GM21447 (cell line): Measurements from ENCODE around the gene NEBL.
"Not testable (repeated sequence)": the region's sequence is repeated elsewhere in the genome, so short reads cannot be mapped to it uniquely, and the experiment has no call there.

ENCODE experiments used
- ATAC-seq: cut with Tn5 transposase; IDR thresholded peaks from one replicate; pipeline ENCODE4 v1.9.1; 2021; ENCODE audit not compliant: unreplicated experiment

Gene NEBL, protein sequence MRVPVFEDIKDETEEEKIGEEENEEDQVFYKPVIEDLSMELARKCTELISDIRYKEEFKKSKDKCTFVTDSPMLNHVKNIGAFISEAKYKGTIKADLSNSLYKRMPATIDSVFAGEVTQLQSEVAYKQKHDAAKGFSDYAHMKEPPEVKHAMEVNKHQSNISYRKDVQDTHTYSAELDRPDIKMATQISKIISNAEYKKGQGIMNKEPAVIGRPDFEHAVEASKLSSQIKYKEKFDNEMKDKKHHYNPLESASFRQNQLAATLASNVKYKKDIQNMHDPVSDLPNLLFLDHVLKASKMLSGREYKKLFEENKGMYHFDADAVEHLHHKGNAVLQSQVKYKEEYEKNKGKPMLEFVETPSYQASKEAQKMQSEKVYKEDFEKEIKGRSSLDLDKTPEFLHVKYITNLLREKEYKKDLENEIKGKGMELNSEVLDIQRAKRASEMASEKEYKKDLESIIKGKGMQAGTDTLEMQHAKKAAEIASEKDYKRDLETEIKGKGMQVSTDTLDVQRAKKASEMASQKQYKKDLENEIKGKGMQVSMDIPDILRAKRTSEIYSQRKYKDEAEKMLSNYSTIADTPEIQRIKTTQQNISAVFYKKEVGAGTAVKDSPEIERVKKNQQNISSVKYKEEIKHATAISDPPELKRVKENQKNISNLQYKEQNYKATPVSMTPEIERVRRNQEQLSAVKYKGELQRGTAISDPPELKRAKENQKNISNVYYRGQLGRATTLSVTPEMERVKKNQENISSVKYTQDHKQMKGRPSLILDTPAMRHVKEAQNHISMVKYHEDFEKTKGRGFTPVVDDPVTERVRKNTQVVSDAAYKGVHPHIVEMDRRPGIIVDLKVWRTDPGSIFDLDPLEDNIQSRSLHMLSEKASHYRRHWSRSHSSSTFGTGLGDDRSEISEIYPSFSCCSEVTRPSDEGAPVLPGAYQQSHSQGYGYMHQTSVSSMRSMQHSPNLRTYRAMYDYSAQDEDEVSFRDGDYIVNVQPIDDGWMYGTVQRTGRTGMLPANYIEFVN

GRCh38 chr10:20897146-20897825, at the start of gene NEBL:
Gene NEBL, minus strand, starts transcription at chr10:20897311. Its CDS starts 106 bp downstream, at chr10:20897205.
- ATAC-seq, result no peak

DNA sequence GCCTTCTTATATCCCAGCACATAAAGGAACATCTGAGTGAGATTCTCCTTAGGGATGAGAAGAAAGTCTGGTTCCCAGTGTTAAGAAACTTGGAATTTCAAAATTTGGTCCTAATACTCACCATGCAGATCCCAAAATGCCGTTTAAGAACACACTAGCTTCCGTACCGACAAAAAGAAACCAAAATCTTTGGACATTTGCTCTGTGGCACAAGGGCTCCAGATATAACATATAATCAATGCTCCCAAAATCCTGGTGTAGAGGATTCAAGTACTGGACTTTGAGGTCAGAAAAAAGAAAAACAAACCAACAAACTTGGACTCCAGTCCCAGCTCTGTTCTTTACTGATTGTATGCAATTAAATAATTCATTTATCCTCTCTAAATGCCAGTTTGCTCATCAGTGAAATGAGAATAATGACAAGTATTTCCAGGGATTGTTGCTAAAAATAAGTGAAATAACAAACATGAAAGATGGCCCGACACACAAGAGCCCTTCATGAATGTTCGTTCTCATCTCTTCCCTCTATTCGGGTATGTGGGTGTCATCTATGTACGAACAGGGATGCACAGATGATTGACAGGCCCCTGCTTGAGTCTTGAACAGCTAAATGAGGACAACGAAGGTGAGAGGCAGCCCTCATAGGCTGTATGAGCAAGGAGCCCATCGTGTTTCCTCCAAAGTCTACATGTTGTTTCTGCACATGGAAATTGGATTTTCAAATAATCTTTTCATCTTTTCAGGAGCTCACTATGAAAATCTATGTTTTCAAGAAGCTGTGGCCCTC, 48.6 kb upstream of the NEBL start:
- no peak for ATAC-seq

DNA sequence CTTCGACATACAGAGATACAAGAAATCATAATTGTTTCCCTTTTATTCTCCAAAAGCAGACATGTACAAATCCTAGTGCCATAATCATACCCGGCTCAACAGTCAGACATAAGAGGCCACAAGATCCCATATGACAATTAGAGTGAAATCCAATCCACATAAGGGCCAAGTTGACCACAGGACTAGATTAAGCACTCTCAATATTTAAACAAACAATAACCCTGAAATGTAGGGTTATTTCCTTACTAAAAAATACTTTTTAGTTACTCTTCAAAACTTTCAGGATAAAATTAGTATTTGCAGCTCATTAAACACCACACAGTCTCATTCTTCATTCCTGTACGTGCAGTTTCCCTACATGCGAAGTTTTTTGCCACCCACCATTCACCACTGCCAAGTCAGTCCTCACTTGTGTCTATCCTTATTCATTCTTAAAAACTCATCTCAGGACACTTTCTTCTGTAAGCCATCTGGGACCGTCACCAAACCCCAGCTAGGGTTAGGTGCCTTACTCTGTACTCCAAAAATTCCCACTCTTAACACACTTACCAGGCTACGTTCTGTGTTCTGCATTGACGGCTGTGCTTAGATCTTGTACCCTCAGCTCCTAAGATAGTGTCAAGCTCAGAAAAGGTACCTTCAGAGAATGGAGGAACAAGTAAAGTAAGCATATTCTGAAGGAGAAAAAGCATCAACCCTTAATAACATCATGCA, 47.8 kb upstream of the NEBL start:
- ATAC-seq, result no peak

GRCh38 chr10:20939414-20939813, 42.3 kb upstream of the NEBL start:
- not testable (repeated sequence) for ATAC-seq

GRCh38 chr10:20936396-20936795, 39.3 kb upstream of the NEBL start:
- no peak for ATAC-seq

DNA sequence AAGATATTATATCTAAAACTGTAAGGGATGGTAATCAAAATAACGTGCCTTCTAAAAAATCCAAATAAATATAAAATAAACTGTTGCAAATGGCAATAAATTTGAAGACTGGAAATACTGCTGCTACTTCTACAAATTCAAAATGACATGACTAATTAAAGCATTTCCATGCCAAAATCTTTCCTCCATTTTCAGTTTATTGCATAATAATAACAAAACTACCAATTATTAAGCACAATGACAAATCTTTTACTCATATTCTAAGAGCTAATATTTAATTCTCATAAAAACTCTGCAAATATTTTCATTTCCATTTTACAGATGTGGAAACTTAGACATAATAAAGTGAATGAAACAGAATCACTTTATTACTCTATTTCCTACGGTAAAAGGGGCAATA, 38.8 kb upstream of the NEBL start:
- ATAC-seq, result no peak

DNA sequence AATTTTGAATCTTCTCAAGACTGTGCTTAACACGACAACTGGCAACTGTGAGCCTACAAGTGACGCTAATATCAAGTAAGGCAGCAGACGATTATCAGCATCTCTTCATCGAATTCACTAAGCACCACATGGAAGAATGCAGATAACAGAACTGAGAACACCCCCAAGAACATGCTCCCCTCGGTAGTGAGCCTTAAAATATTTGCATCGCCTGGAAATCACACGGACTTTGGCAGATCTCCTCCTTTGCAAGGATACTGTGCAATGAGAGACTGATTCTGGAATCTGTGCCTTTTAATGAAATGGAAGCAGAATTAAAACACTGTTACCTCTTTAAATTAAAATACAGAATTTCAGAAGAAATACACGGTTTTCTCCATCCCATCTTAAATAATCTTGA, 38.2 kb upstream of the NEBL start:
- no peak for ATAC-seq

DNA sequence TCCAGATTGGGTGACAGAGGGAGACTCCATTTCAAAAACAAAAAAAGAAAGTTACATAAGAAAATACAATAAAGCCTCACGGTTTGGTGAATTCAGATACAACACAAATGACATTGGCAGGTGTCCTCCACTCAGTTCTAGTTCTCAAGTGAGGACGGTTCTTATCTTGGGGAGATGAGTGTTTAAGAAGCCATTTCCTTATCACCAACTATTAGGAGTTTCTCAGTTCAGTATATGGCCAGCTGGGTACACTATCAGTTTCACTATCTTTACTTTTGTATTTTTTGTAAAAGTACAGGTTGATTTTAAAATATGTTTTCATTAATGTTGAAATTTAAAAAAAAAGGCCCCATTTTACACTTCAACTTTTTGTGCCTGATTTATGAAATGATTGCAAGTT, 36.6 kb upstream of the NEBL start:
- no peak for ATAC-seq

GRCh38 chr10:20932606-20933126, 35.6 kb upstream of the NEBL start:
- no peak for ATAC-seq

GRCh38 chr10:20931156-20931795, 34.2 kb upstream of the NEBL start:
- ATAC-seq, result no peak

- ATAC-seq, result no peak
Measured at GRCh38 chr10:20927456-20927855, 30.3 kb upstream of the NEBL start.

- ATAC-seq, result no peak
Measured at GRCh38 chr10:20922451-20922850, 25.3 kb upstream of the NEBL start.

DNA sequence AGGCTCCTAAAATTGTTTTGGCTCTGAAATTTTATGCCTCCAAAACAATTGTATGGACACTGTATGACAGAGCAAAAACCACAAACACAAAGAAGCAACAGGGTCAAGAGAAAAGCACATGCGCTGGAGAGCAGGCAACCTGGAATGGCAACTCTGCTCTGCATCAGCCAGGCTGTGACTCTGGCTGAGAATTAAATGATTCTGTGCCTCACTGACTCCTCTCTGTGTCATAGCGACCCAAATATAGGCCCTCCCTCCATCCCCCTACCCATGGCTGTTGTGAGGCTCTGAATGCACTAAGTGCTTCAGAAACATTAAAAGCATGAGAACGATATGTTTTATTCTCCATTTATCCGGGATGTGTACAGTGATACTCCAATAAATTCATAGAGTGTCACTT, 24.9 kb upstream of the NEBL start:
- no peak for ATAC-seq

- no peak for ATAC-seq
Measured at GRCh38 chr10:20920061-20920460, 22.9 kb upstream of the NEBL start.

GRCh38 chr10:20919481-20919880, 22.4 kb upstream of the NEBL start:
- no peak for ATAC-seq

DNA sequence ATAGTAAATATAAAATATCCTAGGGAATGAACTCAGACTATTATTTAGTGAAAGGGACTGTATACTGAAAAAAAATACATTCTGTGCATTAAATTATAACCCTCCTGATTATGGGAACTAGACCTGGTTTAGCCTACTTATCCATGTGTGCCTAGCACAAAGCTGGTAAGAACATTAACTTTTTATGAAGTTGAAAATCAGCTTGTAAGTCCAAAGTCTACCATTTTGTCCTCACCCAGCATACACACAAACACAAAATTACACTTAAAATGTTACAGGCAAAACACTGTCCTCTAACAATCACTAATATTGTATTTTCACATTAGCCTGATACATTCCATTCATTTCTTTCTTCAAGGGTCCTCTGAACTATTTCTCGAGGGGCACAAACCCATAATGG, 19.9 kb upstream of the NEBL start:
- ATAC-seq, result no peak

GRCh38 chr10:20912969-20913368, 15.9 kb upstream of the NEBL start:
- ATAC-seq, result no peak

DNA sequence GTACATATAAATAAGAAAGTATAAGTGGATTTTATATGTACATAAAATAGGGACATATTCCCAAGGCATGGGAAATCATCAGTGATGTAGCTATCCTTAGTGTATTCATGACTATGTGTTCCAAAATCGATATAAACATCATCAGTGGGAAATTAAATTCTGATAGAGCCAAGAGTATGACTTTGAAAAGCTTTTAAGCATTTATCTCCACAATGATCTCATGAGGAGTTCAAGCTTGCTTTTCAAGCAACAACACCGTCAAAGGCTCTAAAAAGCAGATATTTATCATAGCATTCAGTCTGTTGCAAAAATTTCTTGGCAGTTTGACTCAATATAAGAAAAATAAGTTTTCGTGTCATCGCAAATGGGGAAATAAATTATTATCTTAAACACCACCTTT, 14.5 kb upstream of the NEBL start:
- ATAC-seq, result no peak

- ATAC-seq, result no peak
Measured at GRCh38 chr10:20909801-20910200, 12.7 kb upstream of the NEBL start.
